HS-5 (cell line): Measurements from ENCODE around the gene CCDC88C.

ENCODE experiments used
- DNase-seq: peaks from one replicate; pipeline ENCODE4 v3.0.0-alpha.2; 2012; ENCODE audit warnings: low read depth

CCDC88C gene

DNA sequence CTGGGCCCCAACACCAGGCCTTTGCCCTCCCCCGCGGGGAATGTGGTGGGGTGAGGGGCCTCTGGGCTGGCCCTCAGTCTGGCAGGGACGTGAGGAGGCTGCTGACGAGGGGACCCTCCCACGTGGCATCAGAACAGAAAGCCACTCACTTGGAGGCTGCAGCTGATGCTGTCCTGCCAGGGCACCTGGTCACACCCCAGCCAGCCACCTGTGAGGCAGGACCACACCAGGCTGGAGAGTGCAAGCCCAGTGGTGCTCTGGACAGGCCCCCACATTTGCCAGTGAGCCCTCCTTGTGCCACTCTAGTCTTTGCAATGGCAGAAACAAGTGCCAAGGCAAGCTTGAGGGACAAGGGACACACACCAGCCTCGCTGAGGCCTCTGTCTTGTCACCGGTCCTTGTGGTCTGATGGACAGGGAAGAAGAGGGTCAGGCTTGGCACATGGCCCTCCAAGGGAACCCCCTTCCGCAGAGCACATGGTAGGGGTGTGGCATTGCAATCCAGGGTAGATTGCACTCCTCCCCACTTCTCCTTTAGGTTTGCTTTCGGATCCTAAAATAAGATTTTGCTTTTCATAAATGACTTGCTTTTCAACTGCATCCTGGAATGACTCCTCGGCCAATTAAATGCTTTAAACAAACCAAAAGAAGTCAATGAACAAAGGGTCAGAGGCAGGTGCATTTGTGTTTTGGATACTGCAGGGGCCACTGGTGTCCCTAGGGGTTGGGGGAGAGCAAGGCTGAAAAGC lies 53.7 kb downstream of the CCDC88C start:
- DNase-seq, result no peak

DNA sequence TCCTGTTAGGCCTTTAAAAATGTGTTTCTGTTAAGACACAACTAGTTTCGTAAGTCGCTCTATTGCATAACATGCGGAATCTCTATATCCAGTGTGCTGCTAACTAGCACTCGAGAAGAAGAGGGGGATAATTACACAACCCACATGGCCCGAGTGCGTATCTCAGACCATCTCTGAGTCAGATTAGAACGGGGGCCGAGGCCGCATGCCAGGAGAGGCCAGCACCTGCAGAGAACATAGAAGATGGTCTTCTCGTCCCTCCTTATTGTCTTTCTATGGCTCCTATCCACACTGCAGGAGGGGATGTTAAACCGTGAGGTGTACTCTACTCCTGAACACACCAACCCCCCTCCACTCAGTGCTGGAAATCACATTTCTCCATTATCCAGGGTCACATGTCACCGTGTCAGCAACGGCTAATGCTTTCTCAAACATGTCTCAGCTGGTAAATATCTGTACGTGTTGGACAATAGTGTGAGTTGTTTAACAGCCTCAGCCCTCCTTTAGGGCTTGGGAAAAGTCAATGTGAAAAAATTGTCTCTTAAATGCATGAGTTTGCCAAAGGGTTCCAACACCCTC lies 56.3 kb downstream of the CCDC88C start:
- DNase-seq, result peak; percentile 64

DNA sequence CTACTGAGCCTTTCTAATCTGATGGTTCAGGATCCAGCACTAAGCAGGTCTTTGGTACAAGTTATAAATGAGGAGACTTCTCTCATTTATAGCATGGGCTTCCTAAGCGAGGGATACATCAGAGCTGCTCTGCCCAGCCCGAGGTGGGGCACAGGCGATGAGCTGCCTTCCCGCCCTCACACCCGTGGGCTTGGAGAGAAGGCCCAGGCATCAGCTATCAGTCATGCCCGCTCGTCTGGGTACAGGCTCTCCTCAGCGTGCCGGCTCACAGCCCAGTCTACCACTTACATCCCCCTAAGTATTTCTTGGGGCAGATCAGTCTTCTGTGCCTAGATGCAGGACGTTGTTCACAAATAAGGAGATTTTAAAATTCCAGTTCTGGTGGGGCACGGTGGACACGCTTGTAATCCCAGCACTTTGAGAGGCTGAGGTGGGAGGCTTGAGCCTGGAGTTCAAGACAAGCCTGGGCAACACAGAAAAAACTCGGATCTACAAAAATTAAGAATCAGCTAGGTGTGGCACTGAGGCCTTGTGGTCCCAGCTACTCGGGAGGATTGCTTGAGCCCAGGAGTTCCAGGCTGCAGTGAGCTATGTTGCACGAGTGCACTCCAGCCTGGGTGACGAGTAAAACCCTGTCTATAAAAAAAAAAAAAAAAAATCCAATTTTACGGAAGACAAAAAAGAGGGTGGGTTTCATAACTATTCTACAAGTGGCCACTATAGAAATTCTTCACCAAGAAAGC lies 57.0 kb downstream of the CCDC88C start:
- no peak for DNase-seq

DNA sequence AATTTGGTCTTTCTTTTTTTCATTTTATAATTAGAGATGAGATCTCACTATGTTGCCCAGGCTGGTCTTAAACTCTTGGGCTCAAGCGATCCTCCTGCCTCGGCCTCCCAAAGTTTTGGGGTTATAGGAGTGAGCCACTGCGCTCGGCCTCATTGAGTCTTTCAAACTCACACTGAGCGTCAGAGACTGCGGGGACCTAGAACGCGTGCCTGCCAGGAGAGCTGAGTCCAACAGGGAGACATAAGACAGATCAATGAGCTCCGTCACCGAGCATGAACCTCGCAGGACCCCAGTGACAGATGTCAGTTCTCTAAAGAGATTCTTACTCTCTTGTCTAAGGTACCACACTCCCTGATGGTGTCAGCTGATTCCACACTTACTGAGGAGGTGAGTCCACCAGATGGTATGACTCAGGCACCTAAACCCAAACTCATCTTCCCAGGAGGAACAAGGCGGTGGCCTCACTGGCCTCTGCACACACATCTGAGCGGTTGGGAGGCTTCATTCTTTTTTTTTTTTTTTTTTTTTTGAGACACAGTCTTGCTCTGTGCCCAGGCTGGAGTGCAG lies 58.9 kb downstream of the CCDC88C start:
- DNase-seq, result no peak

DNA sequence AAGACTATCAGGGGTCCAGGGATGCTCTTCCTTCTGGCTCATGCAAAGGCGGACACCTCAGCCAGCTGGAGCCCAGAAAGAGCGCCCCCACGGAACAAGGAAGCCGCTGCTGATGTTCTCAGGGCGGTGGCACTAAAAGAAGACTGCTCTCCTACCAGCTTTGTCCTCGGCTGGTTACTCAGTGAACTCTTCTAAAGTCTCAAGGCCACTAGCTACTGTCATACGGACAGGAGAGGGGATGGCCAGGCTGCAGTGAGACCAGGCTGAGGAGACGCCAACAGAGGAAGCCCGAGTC lies 59.6 kb downstream of the CCDC88C start:
- no peak for DNase-seq

DNA sequence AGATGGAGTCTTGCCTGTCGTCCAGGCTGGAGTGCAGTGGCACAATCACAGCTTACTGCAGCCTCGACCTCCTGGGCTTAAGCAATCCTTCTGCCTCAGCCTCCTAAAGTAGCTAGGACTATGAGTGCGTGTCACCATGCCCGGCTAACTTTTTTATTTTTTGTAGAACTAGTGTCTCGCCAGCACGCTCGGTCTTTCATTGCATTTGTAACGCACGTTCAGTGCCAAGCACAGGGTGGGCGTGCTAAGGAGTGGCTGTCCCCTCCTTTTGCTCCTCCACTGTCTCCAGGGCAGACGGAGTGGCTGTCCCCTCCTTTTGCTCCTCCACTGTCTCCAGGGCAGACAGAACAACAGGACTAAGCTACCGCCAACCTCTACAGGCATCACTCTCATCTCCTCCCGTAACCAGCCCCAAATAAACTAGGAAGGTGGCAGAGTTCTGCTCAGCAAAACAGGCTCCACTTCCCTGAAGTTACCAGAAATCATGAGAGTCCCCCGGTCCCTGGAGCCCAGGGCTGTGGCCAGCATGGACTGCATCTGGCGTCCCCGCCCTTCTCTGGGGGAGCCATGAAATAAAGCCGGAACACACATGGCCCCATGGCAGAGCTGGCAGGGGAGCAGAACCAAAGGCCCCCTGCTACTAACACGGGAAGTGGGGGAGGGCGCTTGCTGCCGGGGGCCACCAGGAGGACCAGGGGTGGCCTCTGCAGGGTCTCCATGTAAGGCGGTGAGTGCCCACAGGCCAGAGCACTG lies 60.2 kb downstream of the CCDC88C start:
- no peak for DNase-seq

DNA sequence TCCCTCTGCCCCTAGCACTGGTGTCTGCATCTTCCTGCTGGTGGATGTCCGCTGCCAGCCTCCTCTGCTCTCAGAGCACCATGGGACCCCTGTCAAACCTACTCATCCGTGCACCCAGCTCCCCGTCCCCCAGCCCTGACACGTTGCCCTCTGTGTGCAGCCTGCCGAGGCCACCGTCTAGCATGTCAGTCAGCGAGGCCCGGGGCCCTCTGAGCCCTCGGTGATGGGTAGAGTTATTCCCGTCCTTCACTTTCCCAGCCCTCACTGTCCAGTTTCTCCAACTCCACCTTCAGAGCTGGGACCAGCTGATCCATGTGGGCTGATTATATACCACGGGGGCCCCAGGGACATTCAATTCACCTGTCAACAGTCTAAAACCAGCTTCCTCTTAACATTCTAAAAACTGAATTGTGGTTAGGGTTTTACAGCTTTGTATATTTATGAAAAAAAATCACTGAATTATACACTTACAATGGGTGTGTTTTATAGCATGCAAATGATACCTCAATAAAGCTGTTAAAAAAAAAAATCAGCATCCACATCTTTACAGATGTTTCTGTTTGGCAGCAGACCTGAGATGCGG lies 61.3 kb downstream of the CCDC88C start:
- no peak for DNase-seq

DNA sequence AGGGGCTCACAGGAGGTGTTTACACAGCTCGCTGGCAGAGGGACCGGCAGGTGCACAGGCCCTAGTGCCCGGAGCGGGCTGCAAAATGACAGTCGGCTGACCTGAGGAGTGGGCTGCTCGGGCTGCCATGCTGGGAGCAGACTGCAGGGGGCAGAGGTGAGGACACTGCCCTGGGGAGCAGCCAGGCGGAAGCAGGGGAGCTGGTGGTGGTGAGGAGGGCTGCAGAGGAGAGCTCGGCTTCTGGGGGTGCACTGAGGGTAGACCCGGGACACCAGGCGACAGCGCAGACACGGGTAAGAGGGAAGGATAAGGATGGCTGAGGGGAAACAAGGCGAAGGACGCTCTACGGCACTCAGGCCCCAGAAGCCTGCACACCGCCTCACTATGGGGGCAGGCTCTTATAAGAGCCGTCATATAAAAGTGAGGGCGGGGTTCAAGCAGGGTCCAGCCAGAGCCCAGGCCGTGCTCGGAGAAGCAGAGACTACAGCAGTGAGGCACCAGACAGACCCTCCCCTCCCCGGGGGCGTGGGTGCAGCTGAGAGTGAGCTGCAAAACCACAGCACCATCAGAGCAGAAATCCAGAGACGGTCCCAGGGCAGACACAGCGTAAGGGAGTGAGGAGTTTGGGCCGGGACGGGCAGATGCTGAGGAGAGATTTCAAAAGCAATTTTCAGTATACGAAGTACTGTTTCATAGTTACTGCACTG lies 62.5 kb downstream of the CCDC88C start:
- no peak for DNase-seq

DNA sequence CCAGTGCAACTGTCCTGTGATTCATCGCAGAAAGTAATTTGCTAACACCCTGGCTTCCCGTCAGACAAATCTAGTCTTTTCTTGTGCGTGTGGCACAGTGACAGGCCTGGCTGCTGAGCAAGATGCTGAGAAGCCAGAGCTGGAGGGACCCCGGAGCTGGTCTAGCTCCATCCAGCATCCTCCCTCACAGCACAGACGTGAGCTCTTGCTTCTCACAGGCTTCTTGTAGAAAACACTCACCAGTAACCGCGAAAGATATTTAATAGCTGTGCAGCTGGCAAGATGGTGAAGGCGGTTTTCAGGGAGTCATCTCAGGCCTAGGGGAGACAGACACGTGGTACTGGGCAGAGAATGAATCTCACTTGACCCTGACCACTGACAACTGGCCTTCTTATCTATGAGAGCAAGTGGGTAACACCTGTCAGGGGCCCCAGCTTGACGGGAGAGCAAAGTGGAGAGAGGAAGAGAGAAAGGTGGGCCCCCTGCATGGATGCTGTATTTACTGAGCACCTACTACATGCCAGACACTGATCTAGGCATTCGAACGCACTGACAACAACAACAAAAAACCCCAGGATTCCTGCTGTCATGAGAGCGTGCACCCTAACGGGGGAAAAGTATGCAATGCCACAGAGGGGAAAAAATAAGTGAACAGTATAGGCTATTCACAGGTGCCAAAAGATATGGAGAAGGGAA lies 63.3 kb downstream of the CCDC88C start:
- DNase-seq, result no peak

DNA sequence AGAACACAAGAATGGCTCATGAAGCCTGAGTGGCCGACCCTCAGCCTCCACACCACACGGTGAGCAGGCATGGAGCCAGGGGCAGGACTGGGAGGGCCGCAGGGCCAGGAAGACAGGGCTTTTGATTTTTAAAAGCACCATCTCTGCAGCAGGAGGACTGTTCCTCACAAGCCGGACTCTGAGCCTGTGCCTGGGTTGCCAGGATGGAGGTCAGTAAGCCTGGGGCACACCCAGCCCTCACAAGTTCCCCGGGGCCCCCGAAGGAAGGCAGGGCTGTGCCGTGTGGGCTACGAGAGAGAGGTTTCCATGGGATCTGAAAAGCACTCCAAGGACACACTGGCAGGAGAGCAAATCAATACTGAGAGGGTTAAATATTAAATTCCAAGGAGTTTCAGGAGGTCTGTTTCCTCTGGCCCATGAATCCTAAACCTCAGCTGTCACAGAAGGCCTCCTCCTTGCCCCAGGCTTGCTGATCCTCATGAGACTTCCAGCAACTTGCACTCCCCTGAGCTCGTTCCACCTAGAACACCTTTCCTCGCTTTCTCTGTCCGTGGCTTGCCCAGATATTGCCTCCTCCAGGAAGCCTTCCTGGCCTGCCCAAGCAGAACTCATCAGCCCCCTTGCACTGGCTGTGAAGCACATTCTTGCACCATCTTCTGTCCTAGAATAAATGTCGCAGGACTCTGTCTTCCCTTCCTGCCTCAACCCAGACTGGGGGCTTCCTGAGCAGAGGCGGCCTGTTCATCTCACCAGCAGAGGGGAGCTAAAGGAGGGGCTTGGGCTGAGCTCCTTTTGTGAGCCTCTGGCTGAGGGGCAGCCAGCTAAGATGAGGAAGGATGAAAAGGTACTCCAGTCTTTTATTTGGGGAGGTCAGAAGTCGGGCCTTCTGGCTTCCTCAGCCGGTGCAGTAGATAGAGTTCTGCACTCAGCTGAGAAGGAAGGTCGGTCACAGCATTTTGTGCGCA lies 64.6 kb downstream of the CCDC88C start:
- no peak for DNase-seq

DNA sequence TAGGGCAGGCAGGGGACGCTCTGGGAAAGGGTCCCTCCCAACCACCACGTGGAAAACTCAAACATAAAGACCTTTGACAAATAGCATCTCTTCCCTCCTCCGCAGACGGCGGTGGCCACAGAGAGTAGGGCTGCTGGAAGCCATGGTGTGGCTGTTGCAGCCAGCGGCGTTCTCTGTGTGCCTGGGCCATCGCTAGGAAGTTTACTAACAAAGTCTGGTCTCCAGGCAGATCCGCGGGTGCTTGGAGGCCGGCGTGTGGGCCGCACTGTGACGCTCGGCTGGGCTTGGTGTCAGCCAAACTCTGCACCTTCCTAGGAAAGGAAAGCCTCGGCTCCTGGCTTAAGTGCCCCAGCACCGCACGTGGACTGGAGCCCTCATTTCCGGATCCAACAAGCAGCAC lies 65.6 kb downstream of the CCDC88C start:
- DNase-seq, result no peak

DNA sequence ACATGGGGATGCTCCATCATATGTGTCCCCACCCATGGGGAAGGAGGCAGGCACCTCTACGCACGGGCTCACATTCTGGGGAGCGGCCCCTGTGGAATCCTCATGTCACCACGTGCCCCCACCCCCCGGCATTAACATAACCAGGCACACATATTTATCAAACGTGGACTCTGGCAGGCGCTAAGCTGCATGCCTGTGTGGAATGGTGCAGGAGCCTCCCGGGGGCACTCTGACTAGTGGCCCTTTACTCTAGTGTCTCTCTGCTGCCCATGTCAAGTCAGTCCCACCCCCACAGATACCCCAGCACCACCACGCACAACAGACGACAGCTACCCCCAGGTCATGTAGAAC lies 66.1 kb downstream of the CCDC88C start:
- no peak for DNase-seq

DNA sequence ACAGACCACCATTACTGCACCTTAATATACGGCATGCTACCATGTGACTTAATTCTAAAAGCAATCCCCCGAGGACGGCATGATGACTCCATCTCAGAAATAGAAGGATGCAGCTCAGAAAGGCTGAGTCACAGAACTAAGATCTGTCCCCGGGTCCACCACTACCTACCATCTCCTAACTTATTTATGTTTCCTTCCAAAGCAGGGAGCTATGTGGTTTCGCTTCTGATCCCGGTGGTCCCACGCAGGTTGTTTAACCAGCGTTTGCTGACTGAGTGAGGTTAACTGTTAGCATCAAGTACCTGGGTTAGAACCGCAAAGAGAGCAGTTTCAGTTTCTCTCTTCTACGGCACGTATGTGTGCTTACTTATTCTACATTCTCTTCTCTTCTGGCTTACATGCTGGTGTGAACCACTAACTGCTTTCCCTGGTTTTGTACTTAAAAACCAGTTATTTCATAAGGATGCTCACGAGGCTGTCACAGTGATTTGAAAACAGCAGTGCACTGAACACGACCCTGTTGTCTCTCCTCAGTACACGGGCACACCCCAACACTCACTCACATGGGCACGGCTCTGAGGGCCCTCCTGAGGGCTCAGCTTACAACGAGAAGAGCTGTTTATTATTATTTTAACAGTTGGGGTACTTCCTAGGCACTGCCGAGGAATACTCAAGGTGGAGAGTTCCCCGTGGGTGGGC lies 66.7 kb downstream of the CCDC88C start:
- no peak for DNase-seq

DNA sequence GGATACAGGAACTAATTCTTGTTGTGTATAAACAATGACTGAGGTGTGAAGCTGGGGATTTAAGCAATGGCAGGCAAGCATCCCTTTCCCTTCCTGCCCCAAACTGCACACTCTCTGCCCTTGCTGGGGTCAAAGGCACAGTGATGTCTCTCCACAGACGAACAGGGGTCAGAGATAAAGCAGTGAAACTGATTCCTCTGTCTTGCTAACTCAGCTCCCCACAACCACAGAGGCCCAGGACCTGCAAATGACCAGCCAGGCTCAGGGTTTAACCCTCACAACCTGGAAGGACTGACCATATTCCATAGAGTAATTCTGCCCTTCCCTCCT lies 67.2 kb downstream of the CCDC88C start:
- DNase-seq, result no peak

DNA sequence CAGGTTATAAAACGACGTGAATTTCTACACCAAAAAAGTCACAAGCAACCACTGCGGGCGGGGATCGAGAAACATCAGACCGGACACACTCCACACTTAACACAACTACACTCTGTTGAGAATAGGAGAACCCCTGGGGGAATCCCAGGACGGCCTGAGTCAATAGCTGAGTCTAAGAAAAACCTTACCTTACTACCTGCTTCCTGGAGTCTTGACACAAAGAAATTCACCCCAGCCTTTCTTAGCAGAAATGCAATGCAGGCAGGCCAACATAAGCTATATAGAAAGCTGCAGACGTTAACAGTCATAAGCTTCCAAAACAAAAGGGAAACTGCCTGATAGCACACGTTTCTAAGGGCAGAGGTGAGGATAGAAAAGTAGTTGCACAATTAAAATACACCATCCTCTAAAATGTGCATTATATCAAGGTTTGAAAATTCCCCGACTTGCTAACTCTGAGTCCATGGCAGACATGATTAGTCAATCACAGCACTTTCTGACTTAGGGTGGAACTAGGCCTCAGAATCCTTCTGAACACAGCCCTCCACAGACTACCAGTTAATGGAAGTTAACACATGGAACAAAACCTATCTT lies 68.0 kb downstream of the CCDC88C start:
- no peak for DNase-seq

DNA sequence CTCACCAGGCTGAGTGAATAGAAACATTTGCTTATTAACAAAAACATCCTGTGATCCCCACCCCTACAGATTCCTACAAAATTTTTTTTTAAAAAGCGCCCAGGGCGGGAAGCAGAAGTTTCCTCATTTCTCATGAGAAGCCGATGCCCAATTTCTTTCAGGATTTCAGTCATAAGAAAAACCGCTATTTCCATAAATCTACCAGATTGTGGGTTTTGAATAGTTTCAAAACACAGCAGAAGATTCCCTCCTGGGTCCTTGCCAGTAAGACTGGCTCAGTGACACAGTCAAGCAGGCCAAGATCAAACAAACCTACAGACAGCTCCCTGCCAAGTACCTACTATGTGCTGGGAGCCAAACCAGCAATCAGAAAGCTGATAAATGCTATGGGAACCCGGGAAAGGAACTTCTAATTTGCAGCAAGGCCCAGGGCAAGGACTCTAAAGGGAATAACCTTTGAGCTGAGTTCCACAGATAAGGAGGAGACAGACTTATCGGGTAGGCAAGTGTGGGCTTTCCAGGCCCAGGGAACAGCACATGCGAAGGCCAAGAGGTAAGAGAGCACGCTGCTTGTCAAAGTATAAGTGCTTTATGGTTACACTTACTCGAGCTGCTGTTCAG lies 68.7 kb downstream of the CCDC88C start:
- no peak for DNase-seq

DNA sequence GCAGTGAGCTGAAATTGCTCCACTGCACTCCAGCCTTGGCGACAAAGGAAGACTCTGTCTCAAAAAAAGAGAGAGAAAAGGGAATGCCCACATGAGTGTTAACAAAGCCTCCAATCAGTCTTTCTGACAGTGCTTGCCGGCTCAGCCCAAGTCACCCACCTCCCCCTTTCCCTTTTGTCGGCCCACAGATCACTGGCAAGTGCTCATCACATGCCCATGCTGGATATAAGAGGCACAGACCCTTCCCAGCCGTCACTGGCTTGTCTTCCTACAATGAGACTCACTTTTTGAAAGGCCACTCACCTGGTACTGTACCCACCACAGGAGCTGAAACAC lies 70.8 kb downstream of the CCDC88C start:
- no peak for DNase-seq

DNA sequence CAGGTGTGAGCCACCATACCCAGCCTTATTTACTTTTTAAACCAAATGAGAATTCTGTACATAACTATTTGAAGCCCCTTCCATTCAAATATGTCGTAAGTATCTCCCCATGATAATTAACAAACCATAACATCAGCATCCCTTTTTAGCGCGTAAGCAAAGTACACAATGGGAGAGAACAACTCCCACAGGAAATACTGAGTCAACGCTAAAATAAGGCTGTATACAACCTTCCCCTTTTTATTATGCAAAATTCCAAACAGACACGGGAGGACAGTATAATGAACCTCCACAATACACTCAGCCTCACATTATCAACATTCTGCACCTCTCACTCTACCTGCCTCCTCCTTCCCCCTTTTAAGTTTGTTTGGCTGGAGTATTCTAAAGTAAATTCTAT lies 73.5 kb downstream of the CCDC88C start:
- no peak for DNase-seq

DNA sequence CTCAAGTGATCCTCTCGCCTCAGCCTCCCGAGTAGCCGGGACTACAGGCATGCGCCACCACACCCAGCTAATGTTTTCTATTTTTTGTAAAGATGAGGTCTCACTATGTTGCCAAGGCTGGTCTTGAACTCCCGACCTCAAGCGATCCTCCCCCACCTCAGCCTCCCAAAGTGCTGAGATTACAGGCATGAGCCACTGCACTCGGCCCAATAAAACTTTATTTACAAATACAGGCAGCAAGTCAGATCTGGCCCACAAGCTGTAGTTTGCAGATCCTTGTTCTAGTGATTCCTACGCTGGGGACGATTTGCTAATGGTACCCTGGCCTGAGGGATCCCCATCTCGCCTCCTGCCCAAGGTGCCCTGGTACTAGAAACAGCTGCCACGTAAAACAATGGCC lies 74.6 kb downstream of the CCDC88C start:
- DNase-seq, result no peak
